Smooth muscle cell of the pulmonary artery (primary cell): ENCODE measurements around the gene PEX13. TPM values are rescaled to one million over a fixed set of nuclear protein-coding genes. Genes with fewer than 3 reads are reported as not detected.

Experiments
- total RNA-seq: library from RNA; depleted of rRNA; stranded (reverse); fragments of >200 nt; gene quantifications from 2 replicates; pipeline ENCODE4 v1.2.3, GENCODE V29; 2014

The PEX13 gene
- total RNA-seq: 31.5 and 31.9 TPM in 2 replicates

DNA sequence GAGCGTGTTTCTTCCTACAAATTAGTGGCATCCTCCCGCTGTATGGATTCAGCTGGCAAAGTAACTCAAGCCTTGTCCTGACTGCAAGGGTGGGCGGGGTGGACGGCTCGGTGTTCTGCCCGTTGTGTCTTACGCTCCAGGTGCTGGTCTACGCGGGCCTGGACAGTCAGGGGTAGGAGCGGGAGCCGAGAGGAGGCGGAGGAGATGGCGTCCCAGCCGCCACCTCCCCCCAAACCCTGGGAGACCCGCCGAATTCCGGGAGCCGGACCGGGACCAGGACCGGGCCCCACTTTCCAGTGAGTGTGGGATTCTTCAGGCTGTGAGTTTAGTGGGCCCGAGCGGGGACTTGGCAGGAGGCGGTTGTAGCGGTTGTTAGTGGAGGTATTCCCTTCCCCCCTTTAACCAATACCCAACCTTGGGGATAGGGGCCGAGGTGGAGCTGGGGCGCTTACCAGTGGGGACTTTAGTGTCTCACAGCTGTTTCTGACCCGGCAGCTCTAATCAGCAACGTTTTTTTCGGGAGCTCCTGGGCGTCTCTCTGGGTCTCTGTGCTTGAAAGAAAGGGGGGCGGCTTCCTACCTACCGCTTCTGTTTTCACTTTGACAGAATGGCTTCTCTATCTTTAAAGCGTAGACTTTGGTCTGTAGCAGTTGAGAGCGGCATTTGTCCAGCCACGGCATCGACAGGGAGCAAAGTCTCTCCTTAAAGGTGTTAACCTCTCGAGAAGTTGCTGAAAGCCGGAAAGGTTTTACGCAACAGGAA lies at the start of gene PEX13, which contains the start of gene PUS10:
Gene PEX13, plus strand, starts transcription at position 165 of the 762 bp plus-strand sequence. Its CDS starts 40 bp downstream, at position 205.
Gene PUS10, minus strand, starts transcription at position 700 of the 762 bp plus-strand sequence. CDS start 6,365 bp downstream, outside the sequence.

GRCh38 chr2:61065714-61066709 lies 48.5 kb downstream of the PEX13 start, which contains the start of gene SANBR:
TSS of gene SANBR (plus strand) at chr2:61065871. CDS start at chr2:61070351, 4,480 bp downstream.

Other genes with a start within 250 kb of the PEX13 start
- 4.2 and 4.8 TPM in 2 replicates for gene REL, start 136.1 kb upstream of the PEX13 start, total RNA-seq
- 5.3 and 5.7 TPM in 2 replicates for gene PUS10, start 535 bp downstream of the PEX13 start, total RNA-seq
- 8.9 and 10.4 TPM in 2 replicates for gene SANBR, start 48.2 kb downstream of the PEX13 start, total RNA-seq
- 11.3 TPM in 2 replicates for gene C2orf74, start 144.5 kb downstream of the PEX13 start, total RNA-seq